A549 (cell line): ENCODE data around the gene GALNT7. TPM values are rescaled to one million over a fixed set of nuclear protein-coding genes. Genes with fewer than 3 reads are reported as not detected.

Experiments
- ATAC-seq, 2 experiments: fragments of 200-7000 bp in 1 of 2; fragments of >200 bp in 1 of 2; cut with Nextera tagmentation in 1 of 2; cut with Tn5 transposase in 1 of 2; 3 replicates each; pipeline versions ENCODE4 v1.8.0 to v1.9.1; 2018 to 2020; ENCODE audit warnings: mild to moderate bottlenecking in 1 of 2, moderate library complexity in 1 of 2
- CTCF ChIA-PET: fragments of 300-600 bp; sonication (Branson Sonifier 250); formaldehyde crosslinking; extraction: SDS; loops from one replicate; lab custom pipeline; 2021; ENCODE audit warnings: antibody characterized with exemption, inconsistent platforms; lab: Yijun Ruan, JAX
- POLR2A ChIA-PET: fragments of 350-600 bp; formaldehyde crosslinking; extraction: SDS; loops from one replicate; lab custom pipeline; 2021; ENCODE audit warnings: antibody characterized with exemption, inconsistent platforms; lab: Yijun Ruan, JAX
- DNase-seq, 2 experiments: peaks; one replicate each; pipeline versions ENCODE4 v3.0.0 to v3.0.0-alpha.2; 2011 to 2016; ENCODE audit warnings: low read depth in 1 of 2, low spot score in 1 of 2
- FAIRE-seq: peaks from 2 replicates; lab custom pipeline; 2011; peaks lifted over from hg19 to GRCh38; lab: Jason Lieb, UNC
- H3K27ac ChIP-seq, 2 experiments: fragments of >200 bp; sonication (Bioruptor Twin); formaldehyde crosslinking; 3 replicates each; pipeline ENCODE4 v1.5.1; 2016 to 2017
- H3K4me1 ChIP-seq: fragments of >200 bp; sonication (Bioruptor Twin); formaldehyde crosslinking; 3 replicates; pipeline ENCODE4 v1.6.1; 2016
- H3K4me2 ChIP-seq: fragments of >200 bp; sonication (Bioruptor Twin); formaldehyde crosslinking; 3 replicates; pipeline ENCODE4 v1.6.1; 2016
- H3K4me3 ChIP-seq: fragments of >200 bp; sonication (Bioruptor Twin); formaldehyde crosslinking; 3 replicates; pipeline ENCODE4 v1.5.1; 2016
- H3K9me3 ChIP-seq: fragments of >200 bp; sonication (Bioruptor Twin); formaldehyde crosslinking; 3 replicates; pipeline ENCODE4 v1.6.1; 2016
- ATOH8 ChIP-seq: fragments of 250-450 bp; sonication (Bioruptor Pico); IDR thresholded peaks from 2 replicates; pipeline ENCODE4 v1.5.0; 2020; ENCODE audit warnings: low read depth, mild to moderate bottlenecking, moderate library complexity
- BCL3 ChIP-seq: fragments of >200 bp; sonication (Bioruptor Twin); formaldehyde crosslinking; IDR thresholded peaks from 3 replicates; pipeline ENCODE4 v1.6.1; 2016
- CBX8 ChIP-seq: fragments of 200-600 bp; sonication (generic); IDR thresholded peaks from 2 replicates; pipeline ENCODE4 v1.6.1; 2016
- CTCF ChIP-seq: fragments of >200 bp; sonication (Bioruptor Twin); formaldehyde crosslinking; IDR thresholded peaks from 3 replicates; pipeline ENCODE4 v1.5.1; 2016
- E2F6 ChIP-seq: IDR thresholded peaks from 2 replicates; pipeline ENCODE4 v1.6.1; 2012; ENCODE audit warnings: low read depth, borderline replicate concordance
- ESRRA ChIP-seq: fragments of 150-350 bp; IDR thresholded peaks from 2 replicates; pipeline ENCODE4 v1.6.1; 2014; ENCODE audit warnings: mild to moderate bottlenecking, low read length, borderline replicate concordance
- GATA3 ChIP-seq: IDR thresholded peaks from 2 replicates; pipeline ENCODE4 v1.6.1; 2012; ENCODE audit warnings: borderline replicate concordance
- HES2 ChIP-seq: fragments of >200 bp; sonication (Bioruptor Twin); formaldehyde crosslinking; IDR thresholded peaks from 2 replicates; pipeline ENCODE4 v1.6.1; 2016
- HOXB5 ChIP-seq: fragments of 250-450 bp; sonication (Bioruptor Pico); IDR thresholded peaks from 2 replicates; pipeline ENCODE4 v1.5.0; 2020; ENCODE audit warnings: mild to moderate bottlenecking, moderate library complexity
- KDM5A ChIP-seq: fragments of 200-600 bp; sonication (generic); IDR thresholded peaks from 2 replicates; pipeline ENCODE4 v1.6.1; 2016; ENCODE audit warnings: antibody characterized with exemption, mild to moderate bottlenecking
- MAFK ChIP-seq: fragments of 450-650 bp; IDR thresholded peaks from 2 replicates; pipeline ENCODE4 v1.6.1; 2014; ENCODE audit not compliant: partially characterized antibody
- NPAS2 ChIP-seq: fragments of 250-450 bp; sonication (Bioruptor Pico); IDR thresholded peaks from 2 replicates; pipeline ENCODE4 v1.8.0; 2022; ENCODE audit warnings: mild to moderate bottlenecking, moderate library complexity, borderline replicate concordance
- PBX3 ChIP-seq: IDR thresholded peaks from 2 replicates; pipeline ENCODE4 v1.6.1; 2012
- POLR2A ChIP-seq: IDR thresholded peaks from 2 replicates; pipeline ENCODE4 v1.6.1; 2012; ENCODE audit warnings: mild to moderate bottlenecking, low read length
- RARB ChIP-seq: fragments of 250-450 bp; sonication (Bioruptor Pico); IDR thresholded peaks from 2 replicates; pipeline ENCODE4 v1.8.0; 2021; ENCODE audit warnings: mild to moderate bottlenecking, moderate library complexity
- RFX5 ChIP-seq: fragments of 450-650 bp; IDR thresholded peaks from 2 replicates; pipeline ENCODE4 v1.7.1; 2014; ENCODE audit warnings: antibody characterized with exemption, mild to moderate bottlenecking, moderate library complexity
- TFCP2L1 ChIP-seq: fragments of 250-450 bp; sonication (Bioruptor Pico); IDR thresholded peaks from 2 replicates; pipeline ENCODE4 v1.5.0; 2021; ENCODE audit warnings: mild to moderate bottlenecking
- TP53 ChIP-seq: fragments of 250-450 bp; sonication (Bioruptor Pico); IDR thresholded peaks from 2 replicates; pipeline ENCODE4 v1.5.0; 2021; ENCODE audit warnings: mild to moderate bottlenecking, moderate library complexity
- USF2 ChIP-seq: fragments of 450-650 bp; IDR thresholded peaks from 2 replicates; pipeline ENCODE4 v1.6.1; 2014; ENCODE audit warnings: antibody characterized with exemption
- ZC3H11A ChIP-seq: fragments of 450-650 bp; IDR thresholded peaks from 2 replicates; pipeline ENCODE4 v1.6.1; 2014; ENCODE audit warnings: antibody characterized with exemption, mild to moderate bottlenecking
- WGBS: methylation state at CpG from one replicate; pipeline ENCODE4 v1.1.6; 2017; ENCODE audit errors: missing lambda C conversion rate; 5-methylcytosine and 5-hydroxymethylcytosine counted together
- polyA plus RNA-seq, 4 experiments: library from polyadenylated mRNA; depleted of rRNA in 3 of 4; stranded (reverse); fragments of >200 nt; fragmentation: RNase III in 1 of 4; extraction: RNeasy Plus Mini Kit Qiagen cat#74134 plus additional on column Dnase treatment in 1 of 4; gene quantifications; 2 replicates in 3 of 4; 3 replicates in 1 of 4; pipeline ENCODE4 v1.2.3, GENCODE V29; 2011 to 2017

GALNT7 gene
- polyA plus RNA-seq, 2 of the 4 experiments (the other 2 are of a cell fraction) = 28.8 to 63.6 TPM

- ChIA-PET POLR2A (no interaction called here), CTCF (interaction anchor here (0.6 to 1.5 kb wide), 3 partner anchors 23 to 209 kb away, joined by 3 to 6 read pairs (median 3); no protein-coding TSS in a partner anchor)
- WGBS = 95% methylated on average over 5 of the region's 5 CpGs
- no peak for ATAC-seq
- Histone ChIP-seq H3K27ac (no peak overlapping the region), H3K9me3 (no peaks in the 10 kb centered on the region), H3K4me2 (no peak overlapping the region), H3K4me3 (no peak overlapping the region), H3K4me1 (peaks cover 17% of the 10 kb centered on the region)
- no peak for FAIRE-seq
- no peak for DNase-seq
- TF ChIP-seq PBX3 (no peak), TP53 (CRISPR knock-in tag) (no peak), HOXB5 (CRISPR knock-in tag) (no peak), GATA3 (no peak)
Observed at GRCh38 chr4:173233857-173234256, 65.2 kb downstream of the GALNT7 start.

- H3K9me3 ChIP-seq = no peaks in the 10 kb centered on the region
- no peak for ATAC-seq
- H3K27ac ChIP-seq = no peak overlapping the region
- 99% methylated on average over 3 of the region's 3 CpGs for WGBS
- no peak for FAIRE-seq
- peaks cover 25% of the 10 kb centered on the region for H3K4me1 ChIP-seq
- H3K4me2 ChIP-seq = no peak overlapping the region
- POLR2A ChIA-PET = no interaction called here
- no peak for DNase-seq
- TF ChIP-seq HES2 = no peak
- no peak for TF ChIP-seq NPAS2 (CRISPR knock-in tag)
- no peak for TF ChIP-seq ZC3H11A
- no peak for TF ChIP-seq POLR2A
- no peak for TF ChIP-seq HOXB5 (CRISPR knock-in tag)
- no peak for TF ChIP-seq MAFK
- TF ChIP-seq ATOH8 (CRISPR knock-in tag) = no peak
- no peak for TF ChIP-seq CBX8
- no peak for TF ChIP-seq KDM5A
- no peak for TF ChIP-seq CTCF
- no peak for TF ChIP-seq TFCP2L1 (CRISPR knock-in tag)
- no peak for TF ChIP-seq ESRRA
- no peak for TF ChIP-seq E2F6
- TF ChIP-seq USF2 = no peak
- TF ChIP-seq RARB = no peak
- TF ChIP-seq BCL3 = no peak
- no peak for TF ChIP-seq RFX5
- H3K4me3 ChIP-seq = no peak overlapping the region
- CTCF ChIA-PET = no interaction called here
Observed at GRCh38 chr4:173235050-173235449, 66.4 kb downstream of the GALNT7 start.
